ENCODE measurements around the gene SYNGR2.

SYNGR2 gene

DNA sequence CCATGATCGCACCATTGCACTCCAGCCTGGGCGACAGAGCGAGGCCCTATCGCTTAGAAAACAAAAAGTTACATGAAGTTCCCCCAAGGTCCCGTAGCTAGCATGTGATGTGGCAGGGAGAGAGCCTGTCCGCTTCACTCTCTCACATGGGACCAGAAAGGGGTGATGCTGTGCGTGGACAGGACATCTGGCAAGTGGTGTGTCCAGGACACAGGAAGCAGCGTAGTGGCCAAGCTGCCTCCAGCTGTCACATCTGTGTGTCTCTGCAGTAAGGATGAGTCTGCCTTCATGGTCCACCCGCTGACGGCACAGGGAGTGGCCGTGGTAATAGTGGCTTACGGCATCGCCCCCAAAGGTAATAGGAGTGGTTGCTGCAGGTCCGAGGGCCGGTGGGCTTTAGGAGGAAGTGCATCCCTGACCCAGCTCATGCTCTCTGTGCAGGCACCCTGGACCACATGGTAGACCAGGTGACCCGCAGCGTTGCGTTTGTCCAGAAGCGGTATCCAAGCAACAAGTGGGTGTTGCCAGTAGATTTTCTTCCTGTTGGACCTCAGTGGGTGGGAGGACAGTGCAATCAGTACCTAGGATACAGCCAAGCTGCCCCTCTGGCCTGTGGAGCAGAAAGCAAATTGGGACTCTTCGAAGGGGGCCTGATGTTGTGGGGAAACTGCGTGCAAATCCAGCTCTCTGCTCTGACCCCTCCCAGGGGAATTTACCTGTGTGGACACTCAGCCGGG lies 36.2 kb downstream of the SYNGR2 start:
- no peak for FAIRE-seq
- TF ChIP-seq, protein P1, sequence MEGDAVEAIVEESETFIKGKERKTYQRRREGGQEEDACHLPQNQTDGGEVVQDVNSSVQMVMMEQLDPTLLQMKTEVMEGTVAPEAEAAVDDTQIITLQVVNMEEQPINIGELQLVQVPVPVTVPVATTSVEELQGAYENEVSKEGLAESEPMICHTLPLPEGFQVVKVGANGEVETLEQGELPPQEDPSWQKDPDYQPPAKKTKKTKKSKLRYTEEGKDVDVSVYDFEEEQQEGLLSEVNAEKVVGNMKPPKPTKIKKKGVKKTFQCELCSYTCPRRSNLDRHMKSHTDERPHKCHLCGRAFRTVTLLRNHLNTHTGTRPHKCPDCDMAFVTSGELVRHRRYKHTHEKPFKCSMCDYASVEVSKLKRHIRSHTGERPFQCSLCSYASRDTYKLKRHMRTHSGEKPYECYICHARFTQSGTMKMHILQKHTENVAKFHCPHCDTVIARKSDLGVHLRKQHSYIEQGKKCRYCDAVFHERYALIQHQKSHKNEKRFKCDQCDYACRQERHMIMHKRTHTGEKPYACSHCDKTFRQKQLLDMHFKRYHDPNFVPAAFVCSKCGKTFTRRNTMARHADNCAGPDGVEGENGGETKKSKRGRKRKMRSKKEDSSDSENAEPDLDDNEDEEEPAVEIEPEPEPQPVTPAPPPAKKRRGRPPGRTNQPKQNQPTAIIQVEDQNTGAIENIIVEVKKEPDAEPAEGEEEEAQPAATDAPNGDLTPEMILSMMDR (IDR thresholded peaks at IDR 0.05; ENCODE audit: insufficient read depth, missing control alignments), result no peak
- no peak for DNase-seq (ENCODE audit: insufficient read length, low spot score)

DNA sequence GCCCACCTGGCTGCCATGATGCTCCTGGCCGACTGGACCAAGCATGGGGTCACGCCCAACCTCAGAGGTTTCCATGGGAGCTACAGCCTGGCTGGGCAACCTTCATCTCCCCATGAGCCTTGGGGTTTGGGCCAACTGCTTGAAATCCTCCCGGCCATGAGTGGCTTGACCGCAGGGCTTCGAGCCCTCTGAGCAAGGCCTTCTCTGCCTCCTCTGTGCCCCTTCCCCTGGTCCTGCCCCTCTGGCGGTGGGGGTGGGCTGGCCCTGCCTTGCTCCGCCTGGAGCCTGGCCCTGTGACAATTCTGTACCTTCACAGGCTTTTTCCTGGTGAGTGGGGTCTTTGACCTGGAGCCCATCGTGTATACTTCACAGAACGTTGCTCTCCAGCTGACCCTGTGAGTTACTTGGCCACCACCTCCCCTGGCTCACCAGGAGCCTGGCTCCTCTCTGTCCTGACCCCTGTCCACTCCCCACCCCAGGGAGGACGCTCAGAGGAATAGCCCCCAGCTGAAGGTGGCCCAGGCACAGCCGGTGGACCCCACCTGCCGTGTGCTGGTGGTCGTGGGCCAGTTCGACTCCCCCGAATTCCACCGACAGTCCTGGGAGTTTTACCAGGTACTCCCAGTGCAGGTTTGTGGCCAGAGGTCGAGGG lies 36.9 kb downstream of the SYNGR2 start:
- TF ChIP-seq, protein P1 (IDR thresholded peaks at IDR 0.05; ENCODE audit: insufficient read depth, missing control alignments), result no peak
- DNase-seq (ENCODE audit: insufficient read length, low spot score) (no peak), FAIRE-seq (no peak)

DNA sequence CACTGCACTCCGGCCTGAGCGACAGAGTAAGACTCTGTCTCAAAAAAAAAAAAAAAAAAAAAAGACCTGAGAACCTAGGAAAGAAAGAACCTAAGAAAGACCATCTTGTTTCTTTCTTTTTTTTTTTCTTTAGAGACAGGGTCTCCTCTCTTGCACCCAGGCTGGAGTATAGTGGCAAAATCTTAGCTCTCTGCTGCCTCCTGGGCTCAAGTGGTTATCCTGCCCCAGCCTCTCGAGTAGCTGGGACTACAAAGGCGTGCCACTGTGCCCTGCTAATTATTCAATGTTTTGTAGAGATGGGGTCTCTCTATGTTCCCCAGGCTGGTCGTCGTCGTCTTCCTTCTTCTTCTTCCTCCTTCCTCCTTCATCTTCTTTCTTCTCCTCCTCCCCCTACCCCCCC lies 37.9 kb downstream of the SYNGR2 start:
- FAIRE-seq (no peak), DNase-seq (ENCODE audit: insufficient read length, low spot score) (no peak)
- TF ChIP-seq, protein P1 (IDR thresholded peaks at IDR 0.05; ENCODE audit: insufficient read depth, missing control alignments), result no peak

DNA sequence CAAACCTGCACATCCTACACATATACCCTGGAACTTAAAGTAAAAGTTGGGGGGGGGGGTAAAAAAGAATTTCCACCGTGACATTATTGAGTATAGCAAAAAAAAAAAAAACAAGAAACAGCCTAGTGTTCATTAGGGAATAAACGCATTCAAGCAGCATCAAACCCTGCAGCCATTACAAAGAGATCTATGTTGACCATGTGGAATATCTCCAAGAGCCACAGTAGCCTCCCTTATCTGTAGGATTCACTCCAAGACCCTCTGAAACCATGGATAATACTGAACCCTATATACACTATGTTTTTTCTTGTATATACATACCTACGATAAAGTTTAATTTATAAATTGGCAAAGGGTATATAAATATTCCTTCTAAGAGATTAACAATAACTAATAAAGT lies 40.1 kb downstream of the SYNGR2 start:
- FAIRE-seq, result no peak
- TF ChIP-seq, protein P1 (IDR thresholded peaks at IDR 0.05; ENCODE audit: insufficient read depth, missing control alignments), result no peak
- no peak for DNase-seq (ENCODE audit: insufficient read length, low spot score)

DNA sequence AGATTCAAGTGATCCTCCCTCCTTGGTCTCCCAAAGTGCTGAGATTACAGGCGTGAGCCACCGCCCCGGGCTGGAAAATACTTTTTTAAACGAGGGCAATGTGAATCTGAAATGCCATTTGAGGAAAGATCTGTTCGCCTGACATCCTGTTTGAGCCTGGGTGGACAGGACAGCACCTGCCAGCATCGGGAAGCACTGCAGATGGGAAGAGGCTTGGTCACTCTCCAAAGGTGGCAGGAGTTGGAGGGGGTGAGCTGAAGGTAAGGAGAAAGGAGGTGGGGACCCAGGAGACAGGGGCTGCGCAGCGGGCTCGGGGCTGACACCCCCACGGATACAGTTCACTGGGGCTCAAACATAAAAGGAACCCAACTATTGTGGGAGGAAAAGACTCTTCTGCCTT lies 41.7 kb downstream of the SYNGR2 start:
- TF ChIP-seq, protein P1 (IDR thresholded peaks at IDR 0.05; ENCODE audit: insufficient read depth, missing control alignments), result no peak
- DNase-seq (ENCODE audit: insufficient read length, low spot score) (no peak), FAIRE-seq (no peak)

DNA sequence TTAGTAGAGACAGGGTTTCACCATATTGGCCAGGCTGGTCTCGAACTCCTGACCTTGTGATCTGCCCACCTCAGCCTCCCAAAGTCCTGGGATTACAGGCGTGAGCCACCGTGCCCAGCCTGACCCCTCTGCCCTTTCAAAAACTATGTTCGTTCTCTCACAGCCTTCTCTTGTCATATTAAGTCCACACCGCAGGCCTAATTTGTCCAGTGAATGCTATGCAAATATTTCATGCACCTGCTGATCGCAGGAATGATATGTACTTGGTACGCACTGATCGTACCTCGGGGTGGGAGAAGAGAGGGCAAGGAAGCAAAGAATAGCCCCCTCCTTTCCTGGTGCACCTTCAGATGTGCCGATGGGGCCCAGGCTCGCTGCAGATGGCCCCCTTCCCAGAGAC lies 42.7 kb downstream of the SYNGR2 start:
- no peak for DNase-seq (ENCODE audit: insufficient read length, low spot score)
- no peak for FAIRE-seq
- TF ChIP-seq, protein P1 (IDR thresholded peaks at IDR 0.05; ENCODE audit: insufficient read depth, missing control alignments), result no peak

Data from D721Med (cell line).